HCT116 (cell line): ENCODE measurements around the gene KDM6B. TPM values are rescaled to one million over a fixed set of nuclear protein-coding genes. Genes with fewer than 3 reads are reported as not detected.

Experiments
- ATAC-seq: fragments of 200-7000 bp; cut with Tn5 transposase; 2 replicates; pipeline ENCODE4 v1.9.1; 2020; ENCODE audit warnings: mild to moderate bottlenecking, moderate library complexity
- BruUV-seq: library from RNA; stranded (reverse); fragments of 400-500 nt; replicated peaks from 2 replicates; lab custom pipeline; 2021; lab: Mats Ljungman, UMichigan
- CTCF ChIA-PET: fragments of 300-600 bp; sonication (Branson Sonifier 250); formaldehyde crosslinking; loops from one replicate; lab custom pipeline; 2021; ENCODE audit warnings: antibody characterized with exemption; lab: Charles Lee
- POLR2A ChIA-PET: fragments of 300-600, 350-600 bp; sonication (Branson Sonifier 250); formaldehyde crosslinking; loops from one replicate; lab custom pipeline; 2021; ENCODE audit warnings: antibody characterized with exemption; lab: Charles Lee
- RAD21 ChIA-PET, 2 experiments: fragments of 300-600 bp; sonication (Branson Sonifier 250); formaldehyde crosslinking; loops; one replicate each; lab custom pipeline; 2023; ENCODE audit warnings: low total read pairs in 2 of 2; ENCODE audit not compliant: uncharacterized antibody in 2 of 2, unreplicated experiment in 2 of 2, low non-redundant PET in 1 of 2; lab: Charles Lee
- DNase-seq: peaks from one replicate; pipeline ENCODE4 v3.0.0-alpha.2; 2010; ENCODE audit warnings: low read depth, low spot score
- H2AFZ ChIP-seq: fragments of 200-600 bp; shearing (Covaris generic), sonication (generic); 2 replicates; pipeline ENCODE4 v1.6.1; 2017; ENCODE audit warnings: low read depth, mixed run types, mixed read lengths, antibody characterized with exemption, low read length; ENCODE audit not compliant: poor library complexity, severe bottlenecking
- H3K27ac ChIP-seq: 2 replicates; pipeline ENCODE4 v1.5.1; 2012; ENCODE audit warnings: low read depth, low read length
- H3K27me3 ChIP-seq: fragments of 200-600 bp; sonication (generic); 2 replicates; pipeline ENCODE4 v1.6.1; 2016; ENCODE audit warnings: mixed run types, low read length, mixed read lengths; ENCODE audit not compliant: insufficient read depth
- H3K36me3 ChIP-seq, 2 experiments: fragments of 200-500 bp in 1 of 2; fragments of 200-600 bp in 1 of 2; sonication (Bioruptor generic) in 1 of 2; sonication (generic) in 1 of 2; 2 replicates each; pipeline versions ENCODE4 v1.5.1 to v1.6.1; 2014 to 2016; ENCODE audit warnings: low read length in 2 of 2, inconsistent platforms in 1 of 2, mixed read lengths in 1 of 2, mixed run types in 1 of 2; ENCODE audit not compliant: insufficient read depth in 2 of 2, control insufficient read depth in 1 of 2
- H3K4me1 ChIP-seq, 2 experiments: fragments of 200-600 bp in 1 of 2; sonication (generic) in 1 of 2; 2 replicates each; pipeline versions ENCODE4 v1.5.1 to v1.6.1; 2012 to 2017; ENCODE audit warnings: low read length in 2 of 2, inconsistent platforms in 1 of 2, mild to moderate bottlenecking in 1 of 2, mixed read lengths in 1 of 2, mixed run types in 1 of 2, moderate library complexity in 1 of 2; ENCODE audit not compliant: insufficient read depth in 2 of 2, control insufficient read depth in 1 of 2
- H3K4me2 ChIP-seq: fragments of 200-600 bp; sonication (generic); 2 replicates; pipeline ENCODE4 v1.6.1; 2017; ENCODE audit warnings: mixed run types, low read length, mixed read lengths
- H3K4me3 ChIP-seq, 2 experiments: fragments of 200-600 bp in 1 of 2; sonication (generic) in 1 of 2; replicated peaks in 1 of 2; 2 replicates each; pipeline ENCODE4 v1.5.1; 2011 to 2016; ENCODE audit warnings: low read length in 2 of 2, control low read depth in 1 of 2, low read depth in 1 of 2, mild to moderate bottlenecking in 1 of 2, mixed read lengths in 1 of 2, mixed run types in 1 of 2
- H3K79me2 ChIP-seq: fragments of 200-600 bp; sonication (generic); 2 replicates; pipeline ENCODE4 v1.6.1; 2017; ENCODE audit warnings: mild to moderate bottlenecking, mixed run types, low read length, moderate library complexity, mixed read lengths; ENCODE audit not compliant: insufficient read depth
- H3K9ac ChIP-seq: fragments of 200-600 bp; sonication (generic); 2 replicates; pipeline ENCODE4 v1.6.1; 2016; ENCODE audit warnings: low read length, mixed read lengths
- H3K9me2 ChIP-seq: fragments of 200-600 bp; sonication (generic), shearing (Covaris generic); 2 replicates; pipeline ENCODE4 v1.6.1; 2017; ENCODE audit warnings: mixed run types, mild to moderate bottlenecking, moderate library complexity; ENCODE audit not compliant: insufficient read depth
- H3K9me3 ChIP-seq, 2 experiments: fragments of 200-500 bp in 1 of 2; fragments of 200-600 bp in 1 of 2; sonication (Bioruptor generic) in 1 of 2; sonication (generic) in 1 of 2; 2 replicates each; pipeline ENCODE4 v1.6.1; 2014 to 2017; ENCODE audit warnings: low read length in 2 of 2, mixed read lengths in 2 of 2, inconsistent platforms in 1 of 2, low read depth in 1 of 2, mild to moderate bottlenecking in 1 of 2, mixed run types in 1 of 2, moderate library complexity in 1 of 2; ENCODE audit not compliant: control insufficient read depth in 1 of 2, insufficient read depth in 1 of 2
- H4K20me1 ChIP-seq: fragments of 200-600 bp; sonication (generic), shearing (Covaris generic); 2 replicates; pipeline ENCODE4 v1.6.1; 2017; ENCODE audit warnings: mixed run types, mild to moderate bottlenecking, moderate library complexity; ENCODE audit not compliant: insufficient read depth
- CEBPB ChIP-seq: IDR thresholded peaks from 2 replicates; pipeline ENCODE4 v1.6.1; 2012; ENCODE audit warnings: low read depth
- EGR1 ChIP-seq: IDR thresholded peaks from 2 replicates; pipeline ENCODE4 v1.6.1; 2012; ENCODE audit warnings: low read depth
- EZH2phosphoT487 ChIP-seq: fragments of 200-600 bp; IDR thresholded peaks from 2 replicates; pipeline ENCODE4 v1.6.1; 2018; ENCODE audit warnings: antibody characterized with exemption, borderline replicate concordance
- FOSL1 ChIP-seq: IDR thresholded peaks from 2 replicates; pipeline ENCODE4 v1.6.1; 2012; ENCODE audit warnings: low read depth
- POLR2A ChIP-seq: IDR thresholded peaks from 2 replicates; pipeline ENCODE4 v1.7.0; 2011; ENCODE audit warnings: borderline replicate concordance; ENCODE audit not compliant: insufficient read depth, insufficient read length; ENCODE audit errors: extremely low read depth
- SRF ChIP-seq: IDR thresholded peaks from 2 replicates; pipeline ENCODE4 v1.6.1; 2012; ENCODE audit warnings: low read depth
- YY1 ChIP-seq: IDR thresholded peaks from 2 replicates; pipeline ENCODE4 v1.6.1; 2011; ENCODE audit warnings: low read length, low read depth, moderate library complexity, mild to moderate bottlenecking; ENCODE audit not compliant: insufficient replicate concordance; ENCODE audit errors: extremely low read depth
- ZFX ChIP-seq: fragments of 450-650 bp; IDR thresholded peaks from 2 replicates; pipeline ENCODE4 v1.6.1; 2017
- ZNF274 ChIP-seq: fragments of 200-500 bp; sonication (Bioruptor generic); IDR thresholded peaks from 2 replicates; pipeline ENCODE4 v1.6.1; 2014; ENCODE audit warnings: mild to moderate bottlenecking, low read depth, low read length, inconsistent platforms
- intact Hi-C: fragments of 100-400 bp; cut with micrococcal nuclease; formaldehyde crosslinking; loops from 2 replicates; pipeline ENCODE4 v1.10.0; 2022
- total RNA-seq: library from RNA; stranded (reverse); gene quantifications from one replicate; pipeline ENCODE4 v1.2.1, GENCODE V29; 2021; ENCODE audit not compliant: unreplicated experiment
- TF ChIP-seq, protein P1 (sequence below): IDR thresholded peaks from 2 replicates; pipeline ENCODE4 v1.6.1; 2011; ENCODE audit warnings: mild to moderate bottlenecking, low read length, moderate library complexity; ENCODE audit not compliant: insufficient replicate concordance; ENCODE audit errors: extremely low read depth
- TF ChIP-seq, protein P2 (sequence below): IDR thresholded peaks from 2 replicates; pipeline ENCODE4 v1.6.1; 2012
- TF ChIP-seq, protein P3 (sequence below), 3 experiments: fragments of 200-600 bp in 1 of 3; sonication (generic) in 1 of 3; IDR thresholded peaks in 2 of 3; conservative IDR thresholded peaks in 1 of 3; 2 replicates each; pipeline ENCODE4 v1.5.1; 2012 to 2017; ENCODE audit warnings: low read depth in 2 of 3, low read length in 2 of 3, antibody characterized with exemption in 1 of 3, borderline replicate concordance in 1 of 3, control low read depth in 1 of 3, mild to moderate bottlenecking in 1 of 3, mixed read lengths in 1 of 3, mixed run types in 1 of 3, moderate library complexity in 1 of 3; ENCODE audit not compliant: insufficient read depth in 1 of 3

The KDM6B gene
- total RNA-seq, 1 experiment from 2014 or later = 42.1 TPM

DNA sequence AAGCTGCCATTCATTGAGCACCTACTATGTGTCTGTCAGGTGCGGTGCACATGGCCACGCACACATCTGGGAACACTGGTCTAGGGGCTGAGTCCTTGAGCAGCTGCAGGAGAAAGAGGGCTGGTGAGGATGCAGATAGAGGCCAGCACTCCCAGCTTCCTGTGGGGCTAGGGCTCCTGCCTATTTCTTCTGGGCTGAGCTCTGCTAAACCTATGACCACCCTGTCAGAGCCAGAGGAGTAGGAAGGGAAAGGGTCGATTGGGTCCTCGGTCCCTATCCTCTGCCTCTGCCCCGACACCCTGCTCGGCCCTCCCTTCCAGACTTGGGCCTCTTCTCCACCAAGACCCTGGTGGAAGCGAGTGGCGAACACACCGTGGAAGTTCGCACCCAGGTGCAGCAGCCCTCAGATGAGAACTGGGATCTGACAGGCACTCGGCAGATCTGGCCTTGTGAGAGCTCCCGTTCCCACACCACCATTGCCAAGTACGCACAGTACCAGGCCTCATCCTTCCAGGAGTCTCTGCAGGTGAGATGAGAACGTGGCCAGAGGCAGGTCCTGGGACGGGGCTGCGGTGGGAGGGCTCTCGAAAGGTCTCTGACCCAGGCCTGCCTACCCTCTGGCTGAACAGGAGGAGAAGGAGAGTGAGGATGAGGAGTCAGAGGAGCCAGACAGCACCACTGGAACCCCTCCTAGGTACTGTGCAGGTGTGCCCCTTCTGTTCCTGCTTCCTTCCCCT lies 16.9 kb downstream of the KDM6B start:
- ChIA-PET CTCF (interaction anchor here (0.7 to 1.9 kb wide), 5 partner anchors 13 to 120 kb away, joined by 3 to 9 read pairs (median 5); no protein-coding TSS in a partner anchor), POLR2A (interaction anchor here (1.2 to 2.2 kb wide), 3 partner anchors 8 to 107 kb away, joined by 4 to 11 read pairs (median 7); no protein-coding TSS in a partner anchor), RAD21 (no interaction called here)
- Histone ChIP-seq H3K9me3 (no peaks in the 10 kb centered on the region), H3K4me3 (peak overlapping the region; percentile 50 to 77), H2AFZ (no peak overlapping the region), H3K4me1 (peaks cover 20 to 37% of the 10 kb centered on the region in 2 experiments), H3K79me2 (peaks cover 43% of the 10 kb centered on the region), H3K4me2 (peak overlapping the region; percentile 95), H3K36me3 (peaks cover 27 to 31% of the 10 kb centered on the region in 2 experiments), H3K9me2 (no peaks in the 10 kb centered on the region), H3K27ac (peak overlapping the region; percentile 68), H3K27me3 (no peaks in the 10 kb centered on the region), H3K9ac (peak overlapping the region; percentile 80), H4K20me1 (no peaks in the 10 kb centered on the region)
- TF ChIP-seq YY1 (no peak), ZFX (peak; percentile 35; the same call in 1 of the 2 replicates)
- peak; percentile 23 for ATAC-seq
- intact Hi-C loops = loop anchor here (1.0 to 2.0 kb wide), 2 partner anchors 29 to 108 kb away; no protein-coding TSS in a partner anchor
- BruUV-seq = TSS peak; percentile 45
- DNase-seq = no peak

DNA sequence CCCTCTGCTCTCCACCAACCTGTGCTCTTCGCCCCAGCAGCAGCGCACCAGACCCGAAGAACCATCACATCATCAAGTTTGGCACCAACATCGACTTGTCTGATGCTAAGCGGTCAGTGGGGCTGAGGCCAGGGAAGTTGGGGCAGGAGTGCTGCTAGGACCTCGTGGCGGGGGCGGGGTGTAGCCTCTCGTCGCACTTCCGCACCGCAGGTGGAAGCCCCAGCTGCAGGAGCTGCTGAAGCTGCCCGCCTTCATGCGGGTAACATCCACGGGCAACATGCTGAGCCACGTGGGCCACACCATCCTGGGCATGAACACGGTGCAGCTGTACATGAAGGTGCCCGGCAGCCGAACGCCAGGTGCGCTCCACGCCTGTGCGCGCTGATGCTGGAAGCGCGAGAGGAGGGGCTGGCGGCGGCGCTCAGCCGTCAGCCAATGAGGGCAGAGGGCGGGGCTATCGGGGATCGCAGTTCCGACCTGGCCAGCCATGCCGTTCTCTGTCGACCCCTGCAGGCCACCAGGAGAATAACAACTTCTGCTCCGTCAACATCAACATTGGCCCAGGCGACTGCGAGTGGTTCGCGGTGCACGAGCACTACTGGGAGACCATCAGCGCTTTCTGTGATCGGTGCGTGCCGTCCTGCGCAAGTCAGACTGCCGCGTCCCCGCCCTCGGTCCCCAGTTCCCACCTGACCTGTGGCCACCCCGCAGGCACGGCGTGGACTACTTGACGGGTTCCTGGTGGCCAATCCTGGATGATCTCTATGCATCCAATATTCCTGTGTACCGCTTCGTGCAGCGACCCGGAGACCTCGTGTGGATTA lies 17.6 kb downstream of the KDM6B start:
- peak overlapping the region; percentile 95 for H3K4me2 ChIP-seq
- H3K4me1 ChIP-seq = peaks cover 20 to 43% of the 10 kb centered on the region in 2 experiments
- peak overlapping the region; percentile 50 to 77 for H3K4me3 ChIP-seq
- peaks cover 47% of the 10 kb centered on the region for H3K79me2 ChIP-seq
- POLR2A ChIA-PET = interaction anchor here (1.2 to 2.2 kb wide), 3 partner anchors 9 to 108 kb away, joined by 4 to 11 read pairs (median 7); no protein-coding TSS in a partner anchor
- RAD21 ChIA-PET = no interaction called here
- peak overlapping the region; percentile 68 for H3K27ac ChIP-seq
- H3K27me3 ChIP-seq = no peaks in the 10 kb centered on the region
- H3K9ac ChIP-seq = peak overlapping the region; percentile 80
- peaks cover 27% of the 10 kb centered on the region in 2 experiments for H3K36me3 ChIP-seq
- DNase-seq (no peak), ATAC-seq (peak; percentile 88)
- BruUV-seq = no TSS peak
- CTCF ChIA-PET = interaction anchor here (0.7 to 1.9 kb wide), 5 partner anchors 12 to 120 kb away, joined by 3 to 9 read pairs (median 5); no protein-coding TSS in a partner anchor
- intact Hi-C loops = loop anchor here (1.0 to 2.0 kb wide), 2 partner anchors 29 to 109 kb away; no protein-coding TSS in a partner anchor
- no peak overlapping the region for H2AFZ ChIP-seq
- H3K9me2 ChIP-seq = no peaks in the 10 kb centered on the region
- no peaks in the 10 kb centered on the region for H3K9me3 ChIP-seq
- no peaks in the 10 kb centered on the region for H4K20me1 ChIP-seq
- TF ChIP-seq, protein P1, sequence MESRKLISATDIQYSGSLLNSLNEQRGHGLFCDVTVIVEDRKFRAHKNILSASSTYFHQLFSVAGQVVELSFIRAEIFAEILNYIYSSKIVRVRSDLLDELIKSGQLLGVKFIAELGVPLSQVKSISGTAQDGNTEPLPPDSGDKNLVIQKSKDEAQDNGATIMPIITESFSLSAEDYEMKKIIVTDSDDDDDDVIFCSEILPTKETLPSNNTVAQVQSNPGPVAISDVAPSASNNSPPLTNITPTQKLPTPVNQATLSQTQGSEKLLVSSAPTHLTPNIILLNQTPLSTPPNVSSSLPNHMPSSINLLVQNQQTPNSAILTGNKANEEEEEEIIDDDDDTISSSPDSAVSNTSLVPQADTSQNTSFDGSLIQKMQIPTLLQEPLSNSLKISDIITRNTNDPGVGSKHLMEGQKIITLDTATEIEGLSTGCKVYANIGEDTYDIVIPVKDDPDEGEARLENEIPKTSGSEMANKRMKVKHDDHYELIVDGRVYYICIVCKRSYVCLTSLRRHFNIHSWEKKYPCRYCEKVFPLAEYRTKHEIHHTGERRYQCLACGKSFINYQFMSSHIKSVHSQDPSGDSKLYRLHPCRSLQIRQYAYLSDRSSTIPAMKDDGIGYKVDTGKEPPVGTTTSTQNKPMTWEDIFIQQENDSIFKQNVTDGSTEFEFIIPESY = no peak
- TF ChIP-seq EGR1 (no peak), EZH2phosphoT487 (no peak), CEBPB (no peak), FOSL1 (no peak), POLR2A (peak; percentile 31), SRF (no peak), ZNF274 (no peak)
- TF ChIP-seq, protein P2, sequence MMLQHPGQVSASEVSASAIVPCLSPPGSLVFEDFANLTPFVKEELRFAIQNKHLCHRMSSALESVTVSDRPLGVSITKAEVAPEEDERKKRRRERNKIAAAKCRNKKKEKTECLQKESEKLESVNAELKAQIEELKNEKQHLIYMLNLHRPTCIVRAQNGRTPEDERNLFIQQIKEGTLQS = no peak
- TF ChIP-seq, protein P3, sequence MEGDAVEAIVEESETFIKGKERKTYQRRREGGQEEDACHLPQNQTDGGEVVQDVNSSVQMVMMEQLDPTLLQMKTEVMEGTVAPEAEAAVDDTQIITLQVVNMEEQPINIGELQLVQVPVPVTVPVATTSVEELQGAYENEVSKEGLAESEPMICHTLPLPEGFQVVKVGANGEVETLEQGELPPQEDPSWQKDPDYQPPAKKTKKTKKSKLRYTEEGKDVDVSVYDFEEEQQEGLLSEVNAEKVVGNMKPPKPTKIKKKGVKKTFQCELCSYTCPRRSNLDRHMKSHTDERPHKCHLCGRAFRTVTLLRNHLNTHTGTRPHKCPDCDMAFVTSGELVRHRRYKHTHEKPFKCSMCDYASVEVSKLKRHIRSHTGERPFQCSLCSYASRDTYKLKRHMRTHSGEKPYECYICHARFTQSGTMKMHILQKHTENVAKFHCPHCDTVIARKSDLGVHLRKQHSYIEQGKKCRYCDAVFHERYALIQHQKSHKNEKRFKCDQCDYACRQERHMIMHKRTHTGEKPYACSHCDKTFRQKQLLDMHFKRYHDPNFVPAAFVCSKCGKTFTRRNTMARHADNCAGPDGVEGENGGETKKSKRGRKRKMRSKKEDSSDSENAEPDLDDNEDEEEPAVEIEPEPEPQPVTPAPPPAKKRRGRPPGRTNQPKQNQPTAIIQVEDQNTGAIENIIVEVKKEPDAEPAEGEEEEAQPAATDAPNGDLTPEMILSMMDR (IDR thresholded peaks at IDR 0.05 in 2 of 3, conservative IDR thresholded peaks at IDR 0.05 in 1 of 3; ENCODE audit: borderline replicate concordance in 1 of 3, insufficient read depth in 1 of 3, low read depth in 2 of 3, low read length in 2 of 3) = peak; percentile 85 to 93 (median 88)
